HFF-Myc (cell line): ENCODE data around the gene ZNF888.
"Not testable (repeated sequence)": the region's sequence is repeated elsewhere in the genome, so short reads cannot be mapped to it uniquely, and the experiment has no call there.

ENCODE experiments used
- DNase-seq: peaks from one replicate; pipeline ENCODE4 v3.0.0-alpha.2; 2011; ENCODE audit warnings: low read depth; ENCODE audit errors: extremely low read depth
- H3K4me3 ChIP-seq: replicated peaks from 2 replicates; pipeline ENCODE4 v1.5.1; 2011; ENCODE audit warnings: low read depth, mild to moderate bottlenecking, control low read depth, low read length
- TF ChIP-seq, protein P1 (sequence below): IDR thresholded peaks from 2 replicates; pipeline ENCODE4 v1.5.1; 2012; ENCODE audit warnings: mild to moderate bottlenecking, low read depth, low read length, control low read depth; ENCODE audit errors: missing control alignments

ZNF888 gene

DNA sequence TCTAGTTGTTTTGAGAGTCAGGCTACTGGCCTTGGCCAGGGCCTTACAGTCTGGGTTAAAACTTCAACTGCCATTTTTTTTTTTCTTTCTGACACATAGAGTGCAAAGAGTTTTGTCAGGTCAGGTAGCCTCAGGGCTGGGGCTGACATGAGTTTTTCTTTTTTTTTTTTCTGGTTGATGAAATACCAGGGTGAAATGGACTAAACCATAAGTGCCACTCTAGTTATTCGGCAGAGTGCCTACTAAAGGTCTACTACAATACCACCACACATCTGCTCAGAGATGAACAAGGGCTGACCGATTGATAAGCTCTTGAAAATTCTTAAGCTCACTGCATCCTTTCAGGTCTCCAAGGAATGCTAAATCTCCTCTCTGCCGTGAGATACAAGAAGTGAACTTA, 21.4 kb downstream of the ZNF888 start:
- no peak overlapping the region for H3K4me3 ChIP-seq
- TF ChIP-seq, protein P1, sequence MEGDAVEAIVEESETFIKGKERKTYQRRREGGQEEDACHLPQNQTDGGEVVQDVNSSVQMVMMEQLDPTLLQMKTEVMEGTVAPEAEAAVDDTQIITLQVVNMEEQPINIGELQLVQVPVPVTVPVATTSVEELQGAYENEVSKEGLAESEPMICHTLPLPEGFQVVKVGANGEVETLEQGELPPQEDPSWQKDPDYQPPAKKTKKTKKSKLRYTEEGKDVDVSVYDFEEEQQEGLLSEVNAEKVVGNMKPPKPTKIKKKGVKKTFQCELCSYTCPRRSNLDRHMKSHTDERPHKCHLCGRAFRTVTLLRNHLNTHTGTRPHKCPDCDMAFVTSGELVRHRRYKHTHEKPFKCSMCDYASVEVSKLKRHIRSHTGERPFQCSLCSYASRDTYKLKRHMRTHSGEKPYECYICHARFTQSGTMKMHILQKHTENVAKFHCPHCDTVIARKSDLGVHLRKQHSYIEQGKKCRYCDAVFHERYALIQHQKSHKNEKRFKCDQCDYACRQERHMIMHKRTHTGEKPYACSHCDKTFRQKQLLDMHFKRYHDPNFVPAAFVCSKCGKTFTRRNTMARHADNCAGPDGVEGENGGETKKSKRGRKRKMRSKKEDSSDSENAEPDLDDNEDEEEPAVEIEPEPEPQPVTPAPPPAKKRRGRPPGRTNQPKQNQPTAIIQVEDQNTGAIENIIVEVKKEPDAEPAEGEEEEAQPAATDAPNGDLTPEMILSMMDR: no peak
- DNase-seq: no peak

DNA sequence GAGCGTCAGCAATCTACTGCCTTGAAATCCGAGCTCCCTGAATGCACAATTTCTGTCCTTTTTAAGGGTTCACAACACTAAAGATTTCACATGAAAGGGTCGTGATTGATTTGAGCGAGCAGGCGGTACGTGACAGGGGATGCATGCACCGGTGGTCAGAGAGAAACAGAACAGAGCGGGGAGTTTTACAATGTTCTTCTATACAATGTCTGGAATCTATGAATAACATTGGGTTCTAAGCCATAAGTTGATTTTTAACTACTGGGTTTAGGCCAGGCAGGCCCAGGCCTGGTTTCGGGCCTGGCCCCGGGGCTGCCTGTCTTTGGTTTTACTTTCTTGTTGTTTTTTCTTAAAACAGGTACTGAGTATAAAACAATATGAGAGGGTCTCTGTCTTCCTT, 24.6 kb downstream of the ZNF888 start:
- H3K4me3 ChIP-seq, DNase-seq: not testable (repeated sequence)

DNA sequence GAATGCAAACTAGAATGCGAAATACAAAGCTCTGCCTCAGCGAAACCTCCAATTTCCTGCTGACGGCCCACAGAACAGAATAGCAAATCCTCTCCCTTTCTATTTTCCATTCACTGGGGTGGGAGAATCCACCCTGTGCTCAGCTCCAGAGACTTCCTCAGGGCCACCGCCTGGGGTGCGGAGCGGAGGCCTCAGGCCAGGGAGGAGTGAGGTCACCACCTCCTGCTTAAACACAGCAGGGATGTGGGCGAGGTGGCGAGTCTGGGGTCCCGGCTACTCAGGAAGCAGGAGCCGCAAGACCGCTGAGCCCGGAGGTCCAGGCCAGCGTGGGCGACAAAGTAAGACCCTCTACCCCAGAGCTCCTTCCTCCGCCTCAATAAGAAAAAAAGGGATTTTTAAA, 25.1 kb downstream of the ZNF888 start:
- H3K4me3 ChIP-seq: no peak overlapping the region
- DNase-seq: no peak
- TF ChIP-seq, protein P1: no peak

DNA sequence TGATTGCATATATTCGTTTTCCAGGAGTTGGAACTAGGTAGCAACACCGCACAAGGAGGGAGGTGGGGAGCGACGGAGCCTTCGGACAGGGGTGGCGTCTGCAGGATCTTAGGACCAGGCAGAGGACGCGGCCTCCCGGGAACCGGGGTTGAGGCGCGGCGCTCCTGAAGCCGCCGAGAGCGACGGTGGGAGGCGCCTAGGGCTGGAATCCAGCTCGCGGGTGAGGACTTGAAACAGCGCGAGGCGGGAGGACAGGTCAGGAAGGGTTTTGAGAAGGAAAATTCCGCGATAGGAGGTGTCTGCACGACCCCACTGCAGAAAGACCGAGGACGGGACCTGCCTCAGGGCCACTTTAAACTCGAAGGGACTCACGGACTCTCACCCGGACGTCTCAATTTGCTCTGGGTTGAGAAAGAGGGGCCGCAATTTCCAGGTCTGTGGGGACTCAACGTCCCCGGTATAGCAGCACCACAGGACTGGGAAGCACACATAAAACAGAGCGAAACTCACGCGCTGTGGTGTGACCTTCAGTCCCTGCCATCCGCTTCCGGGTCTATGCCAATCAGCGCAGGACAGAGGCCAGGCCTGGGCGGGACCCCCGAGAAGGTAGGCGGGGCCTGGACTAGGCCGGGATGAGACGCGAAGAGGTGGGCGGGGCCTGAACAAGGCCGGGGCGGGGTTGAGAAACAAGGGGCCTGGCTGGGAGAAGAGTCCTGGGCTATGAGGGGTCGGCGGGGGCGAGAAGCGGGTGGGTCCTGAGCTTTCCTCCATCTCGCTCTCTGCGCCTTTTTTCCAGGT, 25.9 kb downstream of the ZNF888 start, which contains the start of gene ZNF320:
TSS of gene ZNF320 (minus strand) at position 498 of the 798 bp plus-strand sequence. CDS start 7,380 bp downstream, outside the sequence.
- TF ChIP-seq, protein P1: no peak
- peak within 1 kb of the TSS; percentile 51 for H3K4me3 ChIP-seq
- peak; percentile 24 for DNase-seq

DNA sequence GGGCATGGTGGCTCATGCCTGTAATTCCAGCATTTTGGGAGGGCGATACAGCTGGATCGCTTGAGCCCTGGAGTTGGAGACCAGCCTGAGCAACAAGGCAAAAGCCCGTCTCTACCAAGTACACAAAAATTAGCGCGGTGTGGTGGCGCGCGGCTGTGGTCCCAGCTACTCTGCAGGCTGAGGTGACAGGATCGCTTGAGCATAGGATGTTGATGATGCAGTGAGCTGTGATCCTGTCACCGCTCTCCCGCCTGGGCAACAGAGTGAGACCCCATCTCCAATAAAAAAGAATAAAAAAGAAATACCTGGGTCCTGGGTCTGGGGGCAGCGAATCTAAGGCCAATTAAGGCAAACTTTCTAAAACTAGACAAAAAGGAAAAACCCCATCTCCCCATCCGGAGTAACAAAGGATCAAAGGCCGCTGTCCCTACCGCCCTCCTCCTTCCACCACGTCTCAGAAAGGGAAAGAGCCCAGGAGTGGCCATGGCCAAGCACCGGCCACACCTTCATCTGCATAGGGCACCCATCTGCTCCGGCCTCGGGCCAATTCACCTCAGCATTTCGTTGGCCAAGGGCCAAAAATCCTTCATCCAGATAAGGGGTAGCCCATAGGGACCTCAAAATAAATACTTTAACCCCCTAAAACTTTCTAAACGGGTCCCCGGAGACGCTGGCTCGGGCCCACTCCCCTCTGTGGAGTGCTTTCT, 26.6 kb downstream of the ZNF888 start:
- no peak for DNase-seq
- TF ChIP-seq, protein P1: no peak
- H3K4me3 ChIP-seq: peak overlapping the region; percentile 51

DNA sequence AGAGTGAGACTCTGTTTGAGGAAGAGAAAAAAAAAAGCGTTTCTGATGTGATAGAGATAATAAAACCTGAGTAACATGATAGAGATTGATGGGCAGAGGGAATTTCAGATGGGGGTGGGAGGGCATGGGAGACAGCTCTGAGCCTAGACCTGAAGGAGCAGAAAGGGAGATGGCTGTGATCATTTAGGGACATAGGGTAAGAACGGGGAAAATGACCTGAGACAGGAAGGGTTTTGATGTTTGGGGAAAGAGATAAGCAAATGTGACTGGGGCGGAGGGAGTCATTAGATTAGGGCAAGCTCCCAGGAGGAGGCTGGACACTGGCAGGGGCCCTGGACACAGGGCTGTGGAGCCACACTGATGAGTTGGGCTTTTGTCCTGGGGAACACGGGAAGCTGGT, 31.9 kb downstream of the ZNF888 start:
- DNase-seq: no peak
- no peak overlapping the region for H3K4me3 ChIP-seq
- TF ChIP-seq, protein P1: no peak

DNA sequence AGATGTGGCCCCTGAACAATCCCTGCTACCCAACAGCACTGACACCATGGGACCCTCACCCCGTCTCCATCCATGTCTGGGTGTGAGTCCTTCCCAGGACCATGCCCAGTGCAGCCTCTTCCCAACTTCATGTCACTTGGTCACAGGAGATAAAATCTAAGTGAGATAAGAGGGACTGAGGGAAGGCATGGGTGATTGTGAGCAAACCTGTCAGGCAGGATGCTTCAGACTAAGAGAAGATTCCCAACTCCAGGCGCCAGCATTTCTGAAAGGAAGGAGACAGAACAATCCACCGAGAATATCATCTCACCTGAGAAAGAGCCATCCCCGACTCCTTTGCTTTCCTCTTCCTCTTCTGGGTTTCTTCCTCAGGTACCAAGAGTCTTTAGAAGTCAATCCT, 33.3 kb downstream of the ZNF888 start:
- TF ChIP-seq, protein P1: no peak
- DNase-seq: no peak
- H3K4me3 ChIP-seq: no peak overlapping the region
